ENCODE measurements around the gene CLASP1. TPM values are rescaled to one million over a fixed set of nuclear protein-coding genes. Genes with fewer than 3 reads are reported as not detected.

The CLASP1 gene
- total and polyA plus RNA-seq, 4 donors: 7.5 to 50.0 (median 21.9) TPM

DNA sequence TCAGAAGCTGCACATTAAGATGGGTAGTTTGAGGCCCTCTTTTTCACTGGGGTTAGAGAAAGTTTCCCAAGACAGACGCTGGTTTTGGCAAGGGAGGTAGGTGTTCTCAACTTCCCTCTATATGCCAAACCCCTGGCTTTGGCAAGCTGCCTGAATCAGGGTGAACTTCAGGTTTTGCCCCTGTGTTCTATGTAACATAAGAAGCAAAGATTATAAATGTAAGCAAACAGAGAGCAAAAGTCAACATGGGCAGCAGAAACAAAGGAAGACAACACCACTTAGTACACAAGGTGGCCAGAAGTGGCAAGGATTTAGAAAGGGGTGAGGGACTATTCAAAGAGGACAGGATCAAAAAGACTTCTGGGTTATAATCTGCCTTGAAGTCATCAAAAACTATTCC lies 293.8 kb downstream of the CLASP1 start:
- H3K27me3 ChIP-seq (ENCODE audit: control insufficient read depth in 4 of 4, insufficient read depth in 4 of 4, low read length in 3 of 4): no peaks in the 10 kb centered on the region
- no peaks in the 10 kb centered on the region for H3K4me1 ChIP-seq (ENCODE audit: control insufficient read depth in 4 of 4, insufficient read depth in 4 of 4, low read length in 3 of 4)
- TF ChIP-seq, protein P1, sequence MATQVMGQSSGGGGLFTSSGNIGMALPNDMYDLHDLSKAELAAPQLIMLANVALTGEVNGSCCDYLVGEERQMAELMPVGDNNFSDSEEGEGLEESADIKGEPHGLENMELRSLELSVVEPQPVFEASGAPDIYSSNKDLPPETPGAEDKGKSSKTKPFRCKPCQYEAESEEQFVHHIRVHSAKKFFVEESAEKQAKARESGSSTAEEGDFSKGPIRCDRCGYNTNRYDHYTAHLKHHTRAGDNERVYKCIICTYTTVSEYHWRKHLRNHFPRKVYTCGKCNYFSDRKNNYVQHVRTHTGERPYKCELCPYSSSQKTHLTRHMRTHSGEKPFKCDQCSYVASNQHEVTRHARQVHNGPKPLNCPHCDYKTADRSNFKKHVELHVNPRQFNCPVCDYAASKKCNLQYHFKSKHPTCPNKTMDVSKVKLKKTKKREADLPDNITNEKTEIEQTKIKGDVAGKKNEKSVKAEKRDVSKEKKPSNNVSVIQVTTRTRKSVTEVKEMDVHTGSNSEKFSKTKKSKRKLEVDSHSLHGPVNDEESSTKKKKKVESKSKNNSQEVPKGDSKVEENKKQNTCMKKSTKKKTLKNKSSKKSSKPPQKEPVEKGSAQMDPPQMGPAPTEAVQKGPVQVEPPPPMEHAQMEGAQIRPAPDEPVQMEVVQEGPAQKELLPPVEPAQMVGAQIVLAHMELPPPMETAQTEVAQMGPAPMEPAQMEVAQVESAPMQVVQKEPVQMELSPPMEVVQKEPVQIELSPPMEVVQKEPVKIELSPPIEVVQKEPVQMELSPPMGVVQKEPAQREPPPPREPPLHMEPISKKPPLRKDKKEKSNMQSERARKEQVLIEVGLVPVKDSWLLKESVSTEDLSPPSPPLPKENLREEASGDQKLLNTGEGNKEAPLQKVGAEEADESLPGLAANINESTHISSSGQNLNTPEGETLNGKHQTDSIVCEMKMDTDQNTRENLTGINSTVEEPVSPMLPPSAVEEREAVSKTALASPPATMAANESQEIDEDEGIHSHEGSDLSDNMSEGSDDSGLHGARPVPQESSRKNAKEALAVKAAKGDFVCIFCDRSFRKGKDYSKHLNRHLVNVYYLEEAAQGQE (IDR thresholded peaks at IDR 0.05): no peak
- TF ChIP-seq RAD21 (IDR thresholded peaks at IDR 0.05): no peak
- TF ChIP-seq FOXA2 (IDR thresholded peaks at IDR 0.05): no peak
- TF ChIP-seq NR2F2 (IDR thresholded peaks at IDR 0.05): no peak
- TF ChIP-seq, protein P2, sequence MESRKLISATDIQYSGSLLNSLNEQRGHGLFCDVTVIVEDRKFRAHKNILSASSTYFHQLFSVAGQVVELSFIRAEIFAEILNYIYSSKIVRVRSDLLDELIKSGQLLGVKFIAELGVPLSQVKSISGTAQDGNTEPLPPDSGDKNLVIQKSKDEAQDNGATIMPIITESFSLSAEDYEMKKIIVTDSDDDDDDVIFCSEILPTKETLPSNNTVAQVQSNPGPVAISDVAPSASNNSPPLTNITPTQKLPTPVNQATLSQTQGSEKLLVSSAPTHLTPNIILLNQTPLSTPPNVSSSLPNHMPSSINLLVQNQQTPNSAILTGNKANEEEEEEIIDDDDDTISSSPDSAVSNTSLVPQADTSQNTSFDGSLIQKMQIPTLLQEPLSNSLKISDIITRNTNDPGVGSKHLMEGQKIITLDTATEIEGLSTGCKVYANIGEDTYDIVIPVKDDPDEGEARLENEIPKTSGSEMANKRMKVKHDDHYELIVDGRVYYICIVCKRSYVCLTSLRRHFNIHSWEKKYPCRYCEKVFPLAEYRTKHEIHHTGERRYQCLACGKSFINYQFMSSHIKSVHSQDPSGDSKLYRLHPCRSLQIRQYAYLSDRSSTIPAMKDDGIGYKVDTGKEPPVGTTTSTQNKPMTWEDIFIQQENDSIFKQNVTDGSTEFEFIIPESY (IDR thresholded peaks at IDR 0.05): no peak
- TF ChIP-seq JUND (IDR thresholded peaks at IDR 0.05): no peak
- no peak for TF ChIP-seq SP1 (IDR thresholded peaks at IDR 0.05)
- TF ChIP-seq RXRA (IDR thresholded peaks at IDR 0.05): no peak
- TF ChIP-seq, protein P3, sequence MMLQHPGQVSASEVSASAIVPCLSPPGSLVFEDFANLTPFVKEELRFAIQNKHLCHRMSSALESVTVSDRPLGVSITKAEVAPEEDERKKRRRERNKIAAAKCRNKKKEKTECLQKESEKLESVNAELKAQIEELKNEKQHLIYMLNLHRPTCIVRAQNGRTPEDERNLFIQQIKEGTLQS (IDR thresholded peaks at IDR 0.05): no peak
- no peak for DNase-seq (ENCODE audit: low spot score)
- no peak overlapping the region for H3K4me3 ChIP-seq (ENCODE audit: low read depth in 1 of 3, low read length in 3 of 3)
- no peak overlapping the region for H3K27ac ChIP-seq (ENCODE audit: low read depth in 1 of 2, low read length in 2 of 2)
- no peaks in the 10 kb centered on the region for H3K9me3 ChIP-seq (ENCODE audit: control insufficient read depth in 4 of 4, low read length in 3 of 4)
- no peak overlapping the region for H3K9ac ChIP-seq (ENCODE audit: low read depth in 1 of 2, low read length in 2 of 2)
- 61% methylated on average over 1 of the region's 1 CpG for WGBS
- peaks cover 7 to 53% (median 45%) of the 10 kb centered on the region in 4 donors for H3K36me3 ChIP-seq (ENCODE audit: control insufficient read depth in 4 of 4, insufficient read depth in 3 of 4, low read depth in 1 of 4, low read length in 3 of 4)

DNA sequence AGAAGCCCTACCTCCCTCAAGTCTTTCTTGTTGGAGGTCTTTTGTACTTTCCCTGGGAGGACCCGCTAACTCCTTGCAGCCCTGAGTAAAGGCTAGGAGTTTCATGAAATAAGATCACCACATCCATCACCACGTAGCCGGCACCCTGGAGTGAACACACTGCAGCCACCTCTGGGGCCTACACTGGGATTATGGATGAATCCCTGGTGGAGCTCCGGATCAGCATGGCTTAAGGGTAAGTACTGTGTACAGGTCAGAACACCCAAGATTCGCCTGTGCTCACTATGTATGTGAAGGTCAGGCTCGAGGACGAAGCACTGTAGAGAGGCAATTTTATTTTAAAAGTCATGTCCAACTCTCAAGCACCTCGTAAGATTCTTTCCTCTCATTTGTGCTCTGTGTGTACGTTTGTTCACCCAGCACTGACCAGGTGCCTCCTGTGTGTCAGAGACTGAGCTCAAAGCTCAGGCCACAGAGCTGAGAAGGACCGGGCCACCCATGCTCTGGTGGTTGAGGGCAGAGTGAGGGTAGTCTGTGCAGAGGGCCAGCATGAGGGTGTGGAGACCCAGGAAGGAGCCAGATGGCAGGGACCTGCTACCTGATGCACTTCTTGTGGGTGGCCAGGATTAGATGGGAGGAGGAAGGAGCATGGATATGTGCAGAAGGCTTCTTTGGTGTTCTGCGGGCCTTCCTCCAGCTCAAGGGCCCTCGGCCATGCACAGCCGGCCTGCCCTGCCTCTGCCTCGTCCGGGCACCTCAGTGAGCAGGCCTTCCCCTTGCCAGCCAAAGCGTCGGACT lies 297.5 kb downstream of the CLASP1 start:
- 96% methylated on average over 17 of the region's 17 CpGs for WGBS
- Histone ChIP-seq H3K9ac (ENCODE audit: low read depth in 1 of 2, low read length in 2 of 2) (no peak overlapping the region), H3K4me3 (ENCODE audit: low read depth in 1 of 3, low read length in 3 of 3) (no peak overlapping the region), H3K4me1 (ENCODE audit: control insufficient read depth in 4 of 4, insufficient read depth in 4 of 4, low read length in 3 of 4) (no peaks in the 10 kb centered on the region), H3K9me3 (ENCODE audit: control insufficient read depth in 4 of 4, low read length in 3 of 4) (no peaks in the 10 kb centered on the region), H3K36me3 (ENCODE audit: control insufficient read depth in 4 of 4, insufficient read depth in 3 of 4, low read depth in 1 of 4, low read length in 3 of 4) (peaks cover 15 to 77% (median 48%) of the 10 kb centered on the region in 4 donors), H3K27ac (ENCODE audit: low read depth in 1 of 2, low read length in 2 of 2) (no peak overlapping the region), H3K27me3 (ENCODE audit: control insufficient read depth in 4 of 4, insufficient read depth in 4 of 4, low read length in 3 of 4) (no peaks in the 10 kb centered on the region)
- no peak for DNase-seq (ENCODE audit: low spot score)
- TF ChIP-seq JUND (IDR thresholded peaks at IDR 0.05) (no peak), HNF4G (IDR thresholded peaks at IDR 0.05) (no peak), RAD21 (IDR thresholded peaks at IDR 0.05) (no peak), EGR1 (IDR thresholded peaks at IDR 0.05; ENCODE audit: low read depth in 2 of 2) (no peak), YY1 (IDR thresholded peaks at IDR 0.05) (no peak), GABPA (IDR thresholded peaks at IDR 0.05 in 1 of 2, conservative IDR thresholded peaks at IDR 0.05 in 1 of 2) (no peak), NR2F2 (IDR thresholded peaks at IDR 0.05) (no peak), TAF1 (conservative IDR thresholded peaks at IDR 0.05) (no peak), HNF4A (conservative IDR thresholded peaks at IDR 0.05) (no peak), FOXA2 (IDR thresholded peaks at IDR 0.05) (no peak)
- TF ChIP-seq, protein P4, sequence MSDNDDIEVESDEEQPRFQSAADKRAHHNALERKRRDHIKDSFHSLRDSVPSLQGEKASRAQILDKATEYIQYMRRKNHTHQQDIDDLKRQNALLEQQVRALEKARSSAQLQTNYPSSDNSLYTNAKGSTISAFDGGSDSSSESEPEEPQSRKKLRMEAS (IDR thresholded peaks at IDR 0.05): no peak
- TF ChIP-seq, protein P2 (IDR thresholded peaks at IDR 0.05): no peak
- TF ChIP-seq, protein P5, sequence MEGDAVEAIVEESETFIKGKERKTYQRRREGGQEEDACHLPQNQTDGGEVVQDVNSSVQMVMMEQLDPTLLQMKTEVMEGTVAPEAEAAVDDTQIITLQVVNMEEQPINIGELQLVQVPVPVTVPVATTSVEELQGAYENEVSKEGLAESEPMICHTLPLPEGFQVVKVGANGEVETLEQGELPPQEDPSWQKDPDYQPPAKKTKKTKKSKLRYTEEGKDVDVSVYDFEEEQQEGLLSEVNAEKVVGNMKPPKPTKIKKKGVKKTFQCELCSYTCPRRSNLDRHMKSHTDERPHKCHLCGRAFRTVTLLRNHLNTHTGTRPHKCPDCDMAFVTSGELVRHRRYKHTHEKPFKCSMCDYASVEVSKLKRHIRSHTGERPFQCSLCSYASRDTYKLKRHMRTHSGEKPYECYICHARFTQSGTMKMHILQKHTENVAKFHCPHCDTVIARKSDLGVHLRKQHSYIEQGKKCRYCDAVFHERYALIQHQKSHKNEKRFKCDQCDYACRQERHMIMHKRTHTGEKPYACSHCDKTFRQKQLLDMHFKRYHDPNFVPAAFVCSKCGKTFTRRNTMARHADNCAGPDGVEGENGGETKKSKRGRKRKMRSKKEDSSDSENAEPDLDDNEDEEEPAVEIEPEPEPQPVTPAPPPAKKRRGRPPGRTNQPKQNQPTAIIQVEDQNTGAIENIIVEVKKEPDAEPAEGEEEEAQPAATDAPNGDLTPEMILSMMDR (IDR thresholded peaks at IDR 0.05; ENCODE audit: low read depth, low read length, missing input control): no peak
- TF ChIP-seq, protein P1 (IDR thresholded peaks at IDR 0.05): no peak
